ENCODE data around the gene TBXAS1. TPM values are rescaled to one million over a fixed set of nuclear protein-coding genes. Genes with fewer than 3 reads are reported as not detected.

The TBXAS1 gene
- total and polyA plus RNA-seq, 4 donors = 4.1 to 22.4 (median 12.2) TPM

DNA sequence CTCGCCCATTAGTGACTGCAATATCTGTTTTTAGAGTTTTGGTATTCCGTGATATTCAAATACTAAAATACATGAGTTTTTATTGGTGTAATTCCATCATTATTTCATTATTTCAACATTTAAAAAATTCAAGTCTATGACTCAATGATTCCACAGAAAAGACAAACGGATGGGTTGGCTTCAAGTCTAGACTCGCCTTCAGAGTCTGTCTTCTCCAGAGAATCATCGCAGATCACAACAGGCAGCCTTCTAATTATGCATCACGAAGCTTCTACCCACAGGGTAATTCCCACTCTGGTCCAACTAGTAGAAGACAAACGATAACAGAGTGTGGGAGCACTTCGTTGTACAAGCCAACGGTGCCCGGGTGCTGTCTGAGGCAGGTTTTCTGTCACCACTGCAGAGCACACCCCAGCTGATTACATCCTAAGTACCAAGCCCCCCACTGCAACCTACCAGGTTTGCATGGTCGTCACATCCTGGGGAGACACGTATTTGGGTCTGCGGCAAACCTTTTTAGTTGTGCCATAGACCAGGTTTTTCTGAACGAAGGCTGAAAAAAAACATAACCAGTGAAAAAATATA lies 204.8 kb downstream of the TBXAS1 start:
- Histone ChIP-seq H3K9ac (ENCODE audit: low read depth in 1 of 2, low read length in 2 of 2) (no peak overlapping the region), H3K27ac (ENCODE audit: low read depth in 1 of 2, low read length in 2 of 2) (no peak overlapping the region), H3K4me1 (ENCODE audit: control insufficient read depth in 4 of 4, insufficient read depth in 4 of 4, low read length in 3 of 4) (no peaks in the 10 kb centered on the region), H3K27me3 (ENCODE audit: control insufficient read depth in 4 of 4, insufficient read depth in 4 of 4, low read length in 3 of 4) (no peaks in the 10 kb centered on the region), H3K36me3 (ENCODE audit: control insufficient read depth in 4 of 4, insufficient read depth in 3 of 4, low read depth in 1 of 4, low read length in 3 of 4) (peaks cover 5 to 26% (median 19%) of the 10 kb centered on the region in 4 donors), H3K4me3 (ENCODE audit: low read depth in 1 of 3, low read length in 3 of 3) (no peak overlapping the region), H3K9me3 (ENCODE audit: control insufficient read depth in 4 of 4, low read length in 3 of 4) (no peaks in the 10 kb centered on the region)
- TF ChIP-seq, protein P1, sequence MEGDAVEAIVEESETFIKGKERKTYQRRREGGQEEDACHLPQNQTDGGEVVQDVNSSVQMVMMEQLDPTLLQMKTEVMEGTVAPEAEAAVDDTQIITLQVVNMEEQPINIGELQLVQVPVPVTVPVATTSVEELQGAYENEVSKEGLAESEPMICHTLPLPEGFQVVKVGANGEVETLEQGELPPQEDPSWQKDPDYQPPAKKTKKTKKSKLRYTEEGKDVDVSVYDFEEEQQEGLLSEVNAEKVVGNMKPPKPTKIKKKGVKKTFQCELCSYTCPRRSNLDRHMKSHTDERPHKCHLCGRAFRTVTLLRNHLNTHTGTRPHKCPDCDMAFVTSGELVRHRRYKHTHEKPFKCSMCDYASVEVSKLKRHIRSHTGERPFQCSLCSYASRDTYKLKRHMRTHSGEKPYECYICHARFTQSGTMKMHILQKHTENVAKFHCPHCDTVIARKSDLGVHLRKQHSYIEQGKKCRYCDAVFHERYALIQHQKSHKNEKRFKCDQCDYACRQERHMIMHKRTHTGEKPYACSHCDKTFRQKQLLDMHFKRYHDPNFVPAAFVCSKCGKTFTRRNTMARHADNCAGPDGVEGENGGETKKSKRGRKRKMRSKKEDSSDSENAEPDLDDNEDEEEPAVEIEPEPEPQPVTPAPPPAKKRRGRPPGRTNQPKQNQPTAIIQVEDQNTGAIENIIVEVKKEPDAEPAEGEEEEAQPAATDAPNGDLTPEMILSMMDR (IDR thresholded peaks at IDR 0.05; ENCODE audit: low read depth, low read length, missing input control) = no peak
- TF ChIP-seq HNF4A (conservative IDR thresholded peaks at IDR 0.05) (no peak), RXRA (IDR thresholded peaks at IDR 0.05) (no peak), FOXA2 (IDR thresholded peaks at IDR 0.05) (no peak), GABPA (IDR thresholded peaks at IDR 0.05 in 1 of 2, conservative IDR thresholded peaks at IDR 0.05 in 1 of 2) (no peak), NR2F2 (IDR thresholded peaks at IDR 0.05) (no peak), HNF4G (IDR thresholded peaks at IDR 0.05) (no peak), RAD21 (IDR thresholded peaks at IDR 0.05) (no peak)
- TF ChIP-seq, protein P2, sequence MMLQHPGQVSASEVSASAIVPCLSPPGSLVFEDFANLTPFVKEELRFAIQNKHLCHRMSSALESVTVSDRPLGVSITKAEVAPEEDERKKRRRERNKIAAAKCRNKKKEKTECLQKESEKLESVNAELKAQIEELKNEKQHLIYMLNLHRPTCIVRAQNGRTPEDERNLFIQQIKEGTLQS (IDR thresholded peaks at IDR 0.05) = no peak
- TF ChIP-seq, protein P3, sequence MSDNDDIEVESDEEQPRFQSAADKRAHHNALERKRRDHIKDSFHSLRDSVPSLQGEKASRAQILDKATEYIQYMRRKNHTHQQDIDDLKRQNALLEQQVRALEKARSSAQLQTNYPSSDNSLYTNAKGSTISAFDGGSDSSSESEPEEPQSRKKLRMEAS (IDR thresholded peaks at IDR 0.05) = no peak
- TF ChIP-seq, protein P4, sequence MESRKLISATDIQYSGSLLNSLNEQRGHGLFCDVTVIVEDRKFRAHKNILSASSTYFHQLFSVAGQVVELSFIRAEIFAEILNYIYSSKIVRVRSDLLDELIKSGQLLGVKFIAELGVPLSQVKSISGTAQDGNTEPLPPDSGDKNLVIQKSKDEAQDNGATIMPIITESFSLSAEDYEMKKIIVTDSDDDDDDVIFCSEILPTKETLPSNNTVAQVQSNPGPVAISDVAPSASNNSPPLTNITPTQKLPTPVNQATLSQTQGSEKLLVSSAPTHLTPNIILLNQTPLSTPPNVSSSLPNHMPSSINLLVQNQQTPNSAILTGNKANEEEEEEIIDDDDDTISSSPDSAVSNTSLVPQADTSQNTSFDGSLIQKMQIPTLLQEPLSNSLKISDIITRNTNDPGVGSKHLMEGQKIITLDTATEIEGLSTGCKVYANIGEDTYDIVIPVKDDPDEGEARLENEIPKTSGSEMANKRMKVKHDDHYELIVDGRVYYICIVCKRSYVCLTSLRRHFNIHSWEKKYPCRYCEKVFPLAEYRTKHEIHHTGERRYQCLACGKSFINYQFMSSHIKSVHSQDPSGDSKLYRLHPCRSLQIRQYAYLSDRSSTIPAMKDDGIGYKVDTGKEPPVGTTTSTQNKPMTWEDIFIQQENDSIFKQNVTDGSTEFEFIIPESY (IDR thresholded peaks at IDR 0.05) = no peak
- WGBS = 99% methylated on average over 14 of the region's 14 CpGs
- no peak for DNase-seq (ENCODE audit: low spot score)

DNA sequence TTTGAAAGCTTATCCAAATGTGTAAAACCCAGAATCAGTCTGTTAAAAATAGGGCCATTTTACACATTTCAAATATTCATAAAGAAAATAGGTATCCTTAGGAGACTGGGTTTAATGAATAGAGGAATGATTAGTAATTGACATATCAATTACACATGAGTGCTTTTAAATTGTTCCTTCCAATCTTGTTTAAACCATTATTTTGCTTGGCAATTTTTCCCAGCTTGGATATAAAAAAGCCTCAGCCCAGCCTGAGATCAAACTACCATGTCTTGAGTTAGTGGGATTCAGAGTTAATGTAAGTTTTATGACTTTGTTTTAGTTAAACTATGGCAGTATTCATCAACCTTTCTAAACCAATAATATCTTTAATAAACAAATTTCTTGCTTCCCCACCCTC lies 205.4 kb downstream of the TBXAS1 start:
- no peaks in the 10 kb centered on the region for H3K27me3 ChIP-seq (ENCODE audit: control insufficient read depth in 4 of 4, insufficient read depth in 4 of 4, low read length in 3 of 4)
- H3K9me3 ChIP-seq (ENCODE audit: control insufficient read depth in 4 of 4, low read length in 3 of 4) = no peaks in the 10 kb centered on the region
- H3K27ac ChIP-seq (ENCODE audit: low read depth in 1 of 2, low read length in 2 of 2) = no peak overlapping the region
- DNase-seq (ENCODE audit: low spot score) = no peak
- H3K4me3 ChIP-seq (ENCODE audit: low read depth in 1 of 3, low read length in 3 of 3) = no peak overlapping the region
- TF ChIP-seq, protein P2 (IDR thresholded peaks at IDR 0.05) = no peak
- TF ChIP-seq FOXA2 (IDR thresholded peaks at IDR 0.05) = no peak
- TF ChIP-seq NR2F2 (IDR thresholded peaks at IDR 0.05) = no peak
- TF ChIP-seq, protein P3 (IDR thresholded peaks at IDR 0.05) = no peak
- TF ChIP-seq SP1 (IDR thresholded peaks at IDR 0.05) = no peak
- TF ChIP-seq, protein P4 (IDR thresholded peaks at IDR 0.05) = no peak
- TF ChIP-seq HNF4G (IDR thresholded peaks at IDR 0.05) = no peak
- TF ChIP-seq HNF4A (conservative IDR thresholded peaks at IDR 0.05) = no peak
- TF ChIP-seq RXRA (IDR thresholded peaks at IDR 0.05) = no peak
- H3K4me1 ChIP-seq (ENCODE audit: control insufficient read depth in 4 of 4, insufficient read depth in 4 of 4, low read length in 3 of 4) = no peaks in the 10 kb centered on the region
- no peak overlapping the region for H3K9ac ChIP-seq (ENCODE audit: low read depth in 1 of 2, low read length in 2 of 2)
- peaks cover 5 to 28% (median 21%) of the 10 kb centered on the region in 4 donors for H3K36me3 ChIP-seq (ENCODE audit: control insufficient read depth in 4 of 4, insufficient read depth in 3 of 4, low read depth in 1 of 4, low read length in 3 of 4)

Data from liver (tissue), 9 donors.